ENCODE data around the gene PBX4.

Gene PBX4

DNA sequence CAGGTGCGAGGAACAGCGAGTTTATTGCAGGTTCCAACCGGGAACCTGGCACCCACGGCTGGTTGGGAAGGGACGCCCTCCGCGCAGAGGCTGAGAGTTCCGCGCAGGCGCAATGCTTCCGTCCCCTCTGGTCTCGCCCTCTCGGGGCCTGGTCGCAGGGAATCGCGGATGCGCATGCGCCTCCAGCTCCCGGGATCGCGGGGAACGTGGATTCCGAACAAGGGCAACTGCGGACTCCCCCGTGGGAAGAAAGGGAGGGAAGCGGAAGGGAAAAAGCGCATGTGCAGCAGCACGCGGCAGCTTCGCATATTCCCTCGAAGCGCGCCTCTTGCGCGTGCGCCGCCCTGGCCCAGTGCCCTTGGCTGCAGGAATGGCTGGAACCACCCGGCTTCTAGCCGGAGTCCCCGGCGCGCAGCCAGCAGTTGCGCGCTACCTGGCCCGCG, 104.3 kb downstream of the PBX4 start:
- no peak overlapping the region for H3K27ac ChIP-seq (ENCODE audit: poor library complexity, severe bottlenecking)
- DNase-seq (ENCODE audit: low spot score) (no peak), ATAC-seq (ENCODE audit: low read depth) (no peak)
- peaks cover 9% of the 10 kb centered on the region; the same call in 1 of the 2 replicates for H3K36me3 ChIP-seq (ENCODE audit: low read depth)
- H3K27me3 ChIP-seq (ENCODE audit: insufficient read depth, poor library complexity, severe bottlenecking) = no peaks in the 10 kb centered on the region
- no peaks in the 10 kb centered on the region for H3K4me1 ChIP-seq (ENCODE audit: insufficient read depth, poor library complexity, severe bottlenecking)
- H3K4me3 ChIP-seq (ENCODE audit: severe bottlenecking) = no peak overlapping the region
- peaks cover 2% of the 10 kb centered on the region for H3K9me3 ChIP-seq (ENCODE audit: severe bottlenecking)
- TF ChIP-seq, protein P1, sequence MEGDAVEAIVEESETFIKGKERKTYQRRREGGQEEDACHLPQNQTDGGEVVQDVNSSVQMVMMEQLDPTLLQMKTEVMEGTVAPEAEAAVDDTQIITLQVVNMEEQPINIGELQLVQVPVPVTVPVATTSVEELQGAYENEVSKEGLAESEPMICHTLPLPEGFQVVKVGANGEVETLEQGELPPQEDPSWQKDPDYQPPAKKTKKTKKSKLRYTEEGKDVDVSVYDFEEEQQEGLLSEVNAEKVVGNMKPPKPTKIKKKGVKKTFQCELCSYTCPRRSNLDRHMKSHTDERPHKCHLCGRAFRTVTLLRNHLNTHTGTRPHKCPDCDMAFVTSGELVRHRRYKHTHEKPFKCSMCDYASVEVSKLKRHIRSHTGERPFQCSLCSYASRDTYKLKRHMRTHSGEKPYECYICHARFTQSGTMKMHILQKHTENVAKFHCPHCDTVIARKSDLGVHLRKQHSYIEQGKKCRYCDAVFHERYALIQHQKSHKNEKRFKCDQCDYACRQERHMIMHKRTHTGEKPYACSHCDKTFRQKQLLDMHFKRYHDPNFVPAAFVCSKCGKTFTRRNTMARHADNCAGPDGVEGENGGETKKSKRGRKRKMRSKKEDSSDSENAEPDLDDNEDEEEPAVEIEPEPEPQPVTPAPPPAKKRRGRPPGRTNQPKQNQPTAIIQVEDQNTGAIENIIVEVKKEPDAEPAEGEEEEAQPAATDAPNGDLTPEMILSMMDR (IDR thresholded peaks at IDR 0.05; ENCODE audit: poor library complexity, severe bottlenecking) = no peak

DNA sequence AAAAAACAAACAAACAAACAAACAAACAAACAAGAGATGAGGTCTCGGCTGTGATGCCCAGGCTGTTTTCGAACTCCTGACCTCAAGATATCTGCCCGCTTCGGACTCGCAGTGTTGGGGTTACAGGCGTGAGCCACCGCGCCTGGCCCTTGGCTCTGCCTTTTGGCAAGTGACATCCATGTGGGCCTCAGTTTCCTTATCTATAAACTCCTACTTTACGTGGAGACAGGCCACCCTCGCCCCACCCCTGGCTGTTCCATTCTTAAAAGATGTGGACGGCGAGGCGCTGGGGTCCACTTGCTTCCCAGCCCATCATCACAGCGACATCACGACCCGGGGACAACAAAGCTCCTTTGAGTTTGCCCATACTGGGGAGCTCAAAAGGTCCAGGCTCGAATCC, 104.8 kb downstream of the PBX4 start:
- H3K9me3 ChIP-seq (ENCODE audit: severe bottlenecking) = peaks cover 2% of the 10 kb centered on the region
- H3K4me1 ChIP-seq (ENCODE audit: insufficient read depth, poor library complexity, severe bottlenecking) = no peaks in the 10 kb centered on the region
- no peak overlapping the region for H3K27ac ChIP-seq (ENCODE audit: poor library complexity, severe bottlenecking)
- no peaks in the 10 kb centered on the region for H3K27me3 ChIP-seq (ENCODE audit: insufficient read depth, poor library complexity, severe bottlenecking)
- H3K36me3 ChIP-seq (ENCODE audit: low read depth) = peaks cover 9% of the 10 kb centered on the region; the same call in 1 of the 2 replicates
- DNase-seq (ENCODE audit: low spot score) = no peak
- TF ChIP-seq, protein P1 (IDR thresholded peaks at IDR 0.05; ENCODE audit: poor library complexity, severe bottlenecking) = no peak
- no peak for ATAC-seq (ENCODE audit: low read depth)
- H3K4me3 ChIP-seq (ENCODE audit: severe bottlenecking) = no peak overlapping the region

All from RWPE2 (cell line).